Keratinocyte (primary cell): ENCODE data around the gene MAB21L1. TPM values are rescaled to one million over a fixed set of nuclear protein-coding genes. Genes with fewer than 3 reads are reported as not detected.

Source experiments
- DNase-seq: peaks from one replicate; pipeline ENCODE4 v3.0.0-alpha.2; 2011; ENCODE audit warnings: low read depth, missing footprints, low spot score
- FAIRE-seq: peaks from 2 replicates; lab custom pipeline; 2011; peaks lifted over from hg19 to GRCh38; lab: Jason Lieb, UNC
- H2AFZ ChIP-seq: 2 replicates; pipeline ENCODE4 v1.6.0; 2012; ENCODE audit warnings: low read length, control low read depth, inconsistent platforms; ENCODE audit not compliant: control insufficient read depth
- H3K27ac ChIP-seq: 2 replicates; pipeline ENCODE4 v1.5.1; 2011; ENCODE audit warnings: low read length; ENCODE audit not compliant: control insufficient read depth, insufficient read depth
- H3K27me3 ChIP-seq: 3 replicates; pipeline ENCODE4 v1.6.0; 2011; ENCODE audit warnings: low read length; ENCODE audit not compliant: control insufficient read depth, insufficient read depth; ENCODE audit errors: extremely low read depth
- H3K36me3 ChIP-seq, 2 experiments: 2 replicates in 1 of 2; 3 replicates in 1 of 2; pipeline ENCODE4 v1.5.1; 2011; ENCODE audit warnings: low read length in 2 of 2, mild to moderate bottlenecking in 1 of 2; ENCODE audit not compliant: control insufficient read depth in 2 of 2, insufficient read depth in 2 of 2; ENCODE audit errors: extremely low read depth in 1 of 2
- H3K4me1 ChIP-seq: 3 replicates; pipeline ENCODE4 v1.5.1; 2011; ENCODE audit warnings: low read length; ENCODE audit not compliant: control insufficient read depth, insufficient read depth; ENCODE audit errors: extremely low read depth
- H3K4me2 ChIP-seq: 3 replicates; pipeline ENCODE4 v1.6.0; 2011; ENCODE audit warnings: low read depth, low read length; ENCODE audit not compliant: control insufficient read depth, insufficient read depth; ENCODE audit errors: extremely low read depth
- H3K4me3 ChIP-seq, 3 experiments: fragments of 200-600 bp in 1 of 3; sonication (generic) in 1 of 3; 2 replicates in 2 of 3; 3 replicates in 1 of 3; pipeline ENCODE4 v1.5.1; 2011 to 2016; ENCODE audit warnings: low read length in 3 of 3, mild to moderate bottlenecking in 3 of 3, control low read depth in 2 of 3, inconsistent platforms in 1 of 3, low read depth in 1 of 3, mixed read lengths in 1 of 3, mixed run types in 1 of 3, moderate library complexity in 1 of 3; ENCODE audit not compliant: control insufficient read depth in 2 of 3, insufficient read depth in 2 of 3; ENCODE audit errors: extremely low read depth in 1 of 3
- H3K79me2 ChIP-seq: 2 replicates; pipeline ENCODE4 v1.6.0; 2012; ENCODE audit warnings: low read length; ENCODE audit not compliant: control insufficient read depth, insufficient read depth
- H3K9ac ChIP-seq: 3 replicates; pipeline ENCODE4 v1.6.0; 2011; ENCODE audit warnings: low read length; ENCODE audit not compliant: control insufficient read depth, insufficient read depth; ENCODE audit errors: extremely low read depth
- H3K9me1 ChIP-seq: 3 replicates; pipeline ENCODE4 v1.6.0; 2011; ENCODE audit warnings: low read length; ENCODE audit not compliant: control insufficient read depth, insufficient read depth; ENCODE audit errors: extremely low read depth
- H3K9me3 ChIP-seq: 2 replicates; pipeline ENCODE4 v1.5.1; 2012; ENCODE audit warnings: low read depth, low read length; ENCODE audit not compliant: control insufficient read depth
- H4K20me1 ChIP-seq: 3 replicates; pipeline ENCODE4 v1.6.0; 2011; ENCODE audit warnings: low read length; ENCODE audit not compliant: control insufficient read depth, insufficient read depth; ENCODE audit errors: extremely low read depth
- EZH2 ChIP-seq: IDR thresholded peaks from one replicate; pipeline ENCODE4 v1.6.1; 2012; ENCODE audit warnings: inconsistent platforms, mild to moderate bottlenecking, low read length, moderate library complexity
- dilution Hi-C: fragments of 300-500 bp; cut with MboI; formaldehyde crosslinking; loops from one replicate; pipeline ENCODE4 v1.7.0; 2020; ENCODE audit warnings: low sequenced_read_pairs; ENCODE audit not compliant: extremely low pct_ligation_motif_present
- polyA plus RNA-seq, 5 experiments: library from polyadenylated mRNA; depleted of rRNA in 3 of 5; stranded (reverse) in 3 of 5; stranded (forward) in 1 of 5; unstranded in 1 of 5; fragments of >200 nt; gene quantifications; 1 replicate in 1 of 5; 2 replicates in 3 of 5; 3 replicates in 1 of 5; pipeline versions ENCODE4 v1.2.1 to v1.2.3, GENCODE V29; 2011 to 2012; ENCODE audit warnings: missing spikeins in 2 of 5, low read depth in 1 of 5, low replicate concordance in 1 of 5
- TF ChIP-seq, protein P1 (sequence below), 3 experiments: IDR thresholded peaks in 1 of 3; conservative IDR thresholded peaks in 1 of 3; optimal IDR thresholded peaks in 1 of 3; 2 replicates in 2 of 3; 3 replicates in 1 of 3; pipeline versions ENCODE3 to v1.5.1; 2011; ENCODE audit warnings: low read length in 3 of 3, mild to moderate bottlenecking in 3 of 3, moderate library complexity in 2 of 3, control low read depth in 1 of 3, inconsistent platforms in 1 of 3; ENCODE audit not compliant: insufficient read depth in 2 of 3; ENCODE audit errors: extremely low read depth in 1 of 3

MAB21L1 gene
- polyA plus RNA-seq, 1 donor (not counting 4 experiments of a cell fraction or from before 2014, with no cell fraction given), result not detected

DNA sequence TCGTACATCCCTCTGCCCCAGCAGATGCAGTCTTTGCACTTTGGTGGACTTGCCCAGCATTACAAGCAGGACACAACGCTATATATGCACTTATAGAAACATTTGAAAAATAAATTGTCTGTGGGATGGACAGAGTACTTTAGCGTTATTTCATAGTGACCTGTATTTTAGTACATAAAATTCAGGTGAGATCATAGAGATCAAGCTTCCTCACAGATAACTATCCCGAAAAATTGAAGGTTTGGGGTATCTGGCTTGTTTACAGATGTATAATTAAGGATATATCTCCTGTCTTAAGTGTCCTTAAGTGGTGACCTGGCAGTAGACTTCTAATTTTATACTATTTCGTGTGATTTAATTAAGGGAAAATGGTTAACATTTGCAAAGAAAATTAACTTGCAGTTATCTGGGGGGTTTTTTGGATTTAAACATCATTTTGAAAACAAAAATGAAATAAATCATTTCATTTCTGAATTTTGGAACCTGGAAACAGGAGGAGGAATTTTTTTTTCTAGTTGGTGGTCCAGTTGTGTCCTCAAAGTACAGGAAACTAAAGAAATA, 977 bp upstream of the MAB21L1 start:
- H2AFZ ChIP-seq, result no peak overlapping the region
- no peaks in the 10 kb centered on the region for H3K9me1 ChIP-seq
- no peak overlapping the region for H3K4me3 ChIP-seq
- DNase-seq, result no peak
- H3K9ac ChIP-seq, result no peak overlapping the region
- dilution Hi-C loops, result no loop called here
- H3K27ac ChIP-seq, result no peak overlapping the region
- H3K9me3 ChIP-seq, result no peaks in the 10 kb centered on the region
- H4K20me1 ChIP-seq, result no peaks in the 10 kb centered on the region
- FAIRE-seq, result no peak
- H3K27me3 ChIP-seq, result peaks cover 51% of the 10 kb centered on the region
- peaks cover 8% of the 10 kb centered on the region for H3K4me1 ChIP-seq
- no peak for TF ChIP-seq EZH2
- TF ChIP-seq, protein P1, sequence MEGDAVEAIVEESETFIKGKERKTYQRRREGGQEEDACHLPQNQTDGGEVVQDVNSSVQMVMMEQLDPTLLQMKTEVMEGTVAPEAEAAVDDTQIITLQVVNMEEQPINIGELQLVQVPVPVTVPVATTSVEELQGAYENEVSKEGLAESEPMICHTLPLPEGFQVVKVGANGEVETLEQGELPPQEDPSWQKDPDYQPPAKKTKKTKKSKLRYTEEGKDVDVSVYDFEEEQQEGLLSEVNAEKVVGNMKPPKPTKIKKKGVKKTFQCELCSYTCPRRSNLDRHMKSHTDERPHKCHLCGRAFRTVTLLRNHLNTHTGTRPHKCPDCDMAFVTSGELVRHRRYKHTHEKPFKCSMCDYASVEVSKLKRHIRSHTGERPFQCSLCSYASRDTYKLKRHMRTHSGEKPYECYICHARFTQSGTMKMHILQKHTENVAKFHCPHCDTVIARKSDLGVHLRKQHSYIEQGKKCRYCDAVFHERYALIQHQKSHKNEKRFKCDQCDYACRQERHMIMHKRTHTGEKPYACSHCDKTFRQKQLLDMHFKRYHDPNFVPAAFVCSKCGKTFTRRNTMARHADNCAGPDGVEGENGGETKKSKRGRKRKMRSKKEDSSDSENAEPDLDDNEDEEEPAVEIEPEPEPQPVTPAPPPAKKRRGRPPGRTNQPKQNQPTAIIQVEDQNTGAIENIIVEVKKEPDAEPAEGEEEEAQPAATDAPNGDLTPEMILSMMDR (optimal IDR thresholded peaks at IDR 0.05 in 1 of 3, IDR thresholded peaks at IDR 0.05 in 1 of 3, conservative IDR thresholded peaks at IDR 0.05 in 1 of 3; ENCODE audit: extremely low read depth in 1 of 3, insufficient read depth in 2 of 3, low read length in 3 of 3), result no peak
- H3K4me2 ChIP-seq, result no peak overlapping the region
- no peaks in the 10 kb centered on the region for H3K36me3 ChIP-seq
- H3K79me2 ChIP-seq, result no peaks in the 10 kb centered on the region

DNA sequence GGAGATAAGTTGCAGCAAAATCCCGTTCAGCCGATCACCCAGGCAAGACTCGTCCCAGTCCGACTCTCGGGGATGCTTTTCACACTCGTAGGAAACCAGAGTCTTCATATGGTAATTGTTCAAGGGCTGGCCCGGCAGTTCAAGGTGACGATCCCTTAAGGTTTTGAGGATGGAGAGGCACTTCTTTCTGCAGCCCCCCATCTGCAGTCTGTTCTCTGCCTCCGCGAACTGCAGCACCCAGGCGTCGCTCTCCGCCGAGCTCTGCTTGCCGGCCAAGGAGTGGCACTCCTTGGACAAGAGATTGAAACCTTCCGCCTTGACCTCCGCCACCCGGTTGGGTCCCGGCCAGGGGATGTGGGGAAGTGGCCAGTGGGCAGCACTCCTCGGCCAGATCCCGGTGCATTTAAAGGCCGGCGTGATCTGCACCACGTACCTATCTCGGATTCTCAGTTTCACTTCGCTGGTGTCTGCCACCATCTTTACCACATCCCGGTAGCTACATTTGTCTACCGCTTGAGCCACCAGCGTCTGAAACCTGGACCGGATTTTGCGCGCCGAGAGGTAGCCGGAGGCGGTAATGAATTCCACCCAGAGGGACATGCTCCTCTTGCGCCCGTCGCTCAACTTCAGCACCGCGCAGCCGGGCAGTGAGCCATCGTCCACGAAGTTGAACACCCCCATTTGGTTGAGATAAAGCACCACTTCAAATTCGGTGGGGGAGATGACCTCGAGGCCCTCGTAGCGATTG, 1.1 kb downstream of the MAB21L1 start:
- H2AFZ ChIP-seq, result peak overlapping the region; percentile 40
- no peaks in the 10 kb centered on the region for H3K79me2 ChIP-seq
- dilution Hi-C loops, result no loop called here
- H3K27ac ChIP-seq, result no peak overlapping the region
- H4K20me1 ChIP-seq, result no peaks in the 10 kb centered on the region
- peak overlapping the region; percentile 69 for H3K4me2 ChIP-seq
- TF ChIP-seq EZH2, result peak; percentile 93
- TF ChIP-seq, protein P1 (optimal IDR thresholded peaks at IDR 0.05 in 1 of 3, IDR thresholded peaks at IDR 0.05 in 1 of 3, conservative IDR thresholded peaks at IDR 0.05 in 1 of 3; ENCODE audit: extremely low read depth in 1 of 3, insufficient read depth in 2 of 3, low read length in 3 of 3), result no peak
- DNase-seq, result no peak
- H3K27me3 ChIP-seq, result peaks cover 72% of the 10 kb centered on the region
- H3K9me1 ChIP-seq, result no peaks in the 10 kb centered on the region
- no peaks in the 10 kb centered on the region for H3K36me3 ChIP-seq
- H3K4me1 ChIP-seq, result peaks cover 8% of the 10 kb centered on the region
- H3K4me3 ChIP-seq, result peak overlapping the region; percentile 4 to 41 (median 37)
- H3K9me3 ChIP-seq, result peaks cover 3% of the 10 kb centered on the region
- H3K9ac ChIP-seq, result no peak overlapping the region
- no peak for FAIRE-seq
